ENCODE data around the gene CRACR2A. TPM values are rescaled to one million over a fixed set of nuclear protein-coding genes. Genes with fewer than 3 reads are reported as not detected.

CRACR2A gene
- total RNA-seq, 2 donors from 2014 or later = 6.0 to 10.9 TPM

- DNase-seq (ENCODE audit: low spot score) = no peak
- peaks cover 0 to 24% of the 10 kb centered on the region in 2 donors for H3K4me1 ChIP-seq
- TF ChIP-seq CTCF (IDR thresholded peaks at IDR 0.05) = no peak
- no peak overlapping the region for H3K4me3 ChIP-seq
- H3K27me3 ChIP-seq = no peaks in the 10 kb centered on the region
- H3K9me3 ChIP-seq = no peaks in the 10 kb centered on the region
- H3K27ac ChIP-seq = peak overlapping the region; percentile 70 to 82
- no peaks in the 10 kb centered on the region for H3K36me3 ChIP-seq
Observed at GRCh38 chr12:3744229-3744901, 8.5 kb downstream of the CRACR2A start.

DNA sequence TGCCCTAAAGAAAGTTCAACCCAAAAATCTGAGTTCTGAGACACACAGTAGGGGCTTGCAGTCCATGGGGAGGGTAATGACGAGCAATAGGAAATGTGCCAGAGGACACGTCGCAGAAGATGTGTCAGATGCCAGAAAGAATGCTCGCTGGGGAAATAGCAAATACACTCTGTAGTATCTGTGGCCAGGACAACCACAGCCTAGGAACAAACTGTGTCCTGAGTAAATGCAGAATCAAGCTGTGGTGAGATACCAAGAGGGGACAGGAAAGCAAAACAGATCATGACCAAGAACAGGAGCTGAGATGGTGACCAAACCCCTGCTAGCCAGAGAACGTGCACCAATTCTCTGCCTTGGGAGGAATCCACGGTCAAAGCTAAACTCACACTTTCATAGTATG is 9.1 kb downstream of the CRACR2A start:
- H3K4me1 ChIP-seq = peaks cover 0 to 24% of the 10 kb centered on the region in 2 donors
- no peaks in the 10 kb centered on the region for H3K9me3 ChIP-seq
- no peaks in the 10 kb centered on the region for H3K27me3 ChIP-seq
- H3K27ac ChIP-seq = peak overlapping the region; percentile 70 to 82
- no peak for TF ChIP-seq CTCF (IDR thresholded peaks at IDR 0.05)
- H3K36me3 ChIP-seq = no peaks in the 10 kb centered on the region
- no peak overlapping the region for H3K4me3 ChIP-seq
- no peak for DNase-seq (ENCODE audit: low spot score)

- H3K27me3 ChIP-seq = no peaks in the 10 kb centered on the region
- H3K9me3 ChIP-seq = no peaks in the 10 kb centered on the region
- peak overlapping the region; percentile 6 to 82 for H3K27ac ChIP-seq
- H3K4me1 ChIP-seq = peaks cover 0 to 24% of the 10 kb centered on the region in 2 donors
- H3K36me3 ChIP-seq = no peaks in the 10 kb centered on the region
- no peak overlapping the region for H3K4me3 ChIP-seq
- no peak for TF ChIP-seq CTCF (IDR thresholded peaks at IDR 0.05)
- DNase-seq (ENCODE audit: low spot score) = no peak
Observed at GRCh38 chr12:3741882-3742672, 10.8 kb downstream of the CRACR2A start.

DNA sequence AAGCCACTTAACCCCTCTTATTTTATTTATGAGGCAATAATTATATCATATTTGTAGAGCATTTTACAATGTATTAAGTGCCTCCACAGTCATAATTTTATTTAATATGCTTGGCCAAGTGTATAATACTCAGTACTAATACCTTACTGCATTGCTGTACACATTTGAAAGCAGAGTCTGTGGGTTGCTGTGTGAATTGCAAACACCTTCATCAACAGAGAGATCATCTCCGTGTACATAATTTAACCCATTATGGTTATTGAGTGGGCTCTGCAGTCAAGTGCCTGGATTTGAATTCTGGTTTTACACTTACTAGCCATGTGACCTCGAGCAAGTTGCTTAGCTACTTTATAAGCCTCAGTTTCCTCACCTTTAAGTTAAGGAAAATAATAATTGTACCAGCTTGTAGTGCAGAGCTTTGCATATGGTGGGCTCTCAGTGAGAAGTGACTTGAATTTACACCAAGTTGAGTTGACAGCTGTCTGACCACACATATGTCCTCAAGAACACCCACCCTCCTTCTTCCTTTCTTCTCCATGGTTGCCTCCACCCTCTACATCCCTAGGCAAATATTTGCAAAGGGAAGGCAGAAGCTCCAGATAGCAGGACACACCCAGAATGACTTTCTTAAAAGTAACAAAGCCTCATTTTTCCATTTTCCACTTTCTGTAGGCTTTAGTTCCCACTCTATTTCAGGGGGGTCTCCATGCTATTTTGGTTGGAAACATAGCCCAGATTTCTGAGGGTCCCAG is 12.3 kb downstream of the CRACR2A start:
- Histone ChIP-seq H3K4me3 (no peak overlapping the region), H3K27me3 (no peaks in the 10 kb centered on the region), H3K4me1 (peaks cover 0 to 24% of the 10 kb centered on the region in 2 donors), H3K9me3 (no peaks in the 10 kb centered on the region), H3K36me3 (no peaks in the 10 kb centered on the region), H3K27ac (no peak overlapping the region)
- no peak for DNase-seq (ENCODE audit: low spot score)
- no peak for TF ChIP-seq CTCF (IDR thresholded peaks at IDR 0.05)

GRCh38 chr12:3735432-3735831 is 17.5 kb downstream of the CRACR2A start:
- Histone ChIP-seq H3K9me3 (no peaks in the 10 kb centered on the region), H3K27me3 (no peaks in the 10 kb centered on the region), H3K36me3 (no peaks in the 10 kb centered on the region), H3K4me1 (no peaks in the 10 kb centered on the region), H3K27ac (no peak overlapping the region), H3K4me3 (no peak overlapping the region)
- TF ChIP-seq CTCF (IDR thresholded peaks at IDR 0.05) = no peak
- DNase-seq (ENCODE audit: low spot score) = no peak

Measured in right atrium auricular region (tissue), 2 donors.